Posterior vena cava (tissue), 2 donors: ENCODE measurements around the gene FZD7. TPM values are rescaled to one million over a fixed set of nuclear protein-coding genes. Genes with fewer than 3 reads are reported as not detected.
A peak's percentile ranks its signal among the peaks of the same experiment; 100 is the strongest.

ENCODE experiments used
- DNase-seq: peaks from one replicate; pipeline ENCODE4 v3.0.0-alpha.2; 2020; ENCODE audit warnings: low spot score
- intact Hi-C, 2 donors: fragments of 100-400 bp; cut with DNase I; formaldehyde crosslinking; loops; one replicate each; pipeline versions ENCODE4 v1.14.1 to v1.14.2; 2022 to 2023
- total RNA-seq, 2 donors: library from RNA; stranded (reverse); fragmentation: NEBNext Ultra II Directional; extraction: Animal tissue kit (Norgen Biotek cat#: 25700); gene quantifications; one replicate each; pipeline ENCODE4 v1.2.1, GENCODE V29; 2021
- donor health status: DM: yes; HTN: yes; CAD: no.
- donor health status: DM: yes; HTN: yes; CAD: no.

Gene FZD7
- total RNA-seq, 2 donors from 2014 or later = 20.9 to 32.0 TPM

DNA sequence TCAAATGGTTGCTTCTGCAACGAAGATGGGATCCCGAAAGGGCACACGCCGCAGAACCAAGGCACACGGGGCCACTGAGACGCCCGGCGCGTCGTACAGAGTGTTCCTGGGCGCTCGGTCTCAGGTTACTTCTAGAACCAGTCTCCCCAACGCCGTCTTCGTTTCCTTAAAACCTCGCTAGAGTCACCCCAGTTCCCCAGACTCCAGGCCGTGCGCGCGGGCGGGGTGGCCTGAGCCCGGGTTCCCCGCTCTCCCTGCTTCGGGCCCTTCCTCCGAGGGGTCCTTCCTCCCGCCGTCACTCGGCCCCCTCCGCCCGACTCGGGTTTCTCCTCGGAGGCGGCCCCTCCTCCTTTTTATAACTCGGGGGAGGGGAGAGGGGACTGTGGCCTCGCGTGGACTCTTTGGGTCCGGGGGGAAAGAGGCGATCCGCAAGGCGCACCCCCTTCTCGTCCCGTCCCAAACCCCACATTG lies 774 bp upstream of the FZD7 start:
- intact Hi-C loops = no loop called here
- no peak for DNase-seq

- intact Hi-C loops = loop anchor here in 1 of 2 donors (5.0 kb wide), 2 partner anchors 143 to 172 kb away; no protein-coding TSS in a partner anchor
- no peak for DNase-seq
These were observed 814 bp downstream of the FZD7 start for GRCh38 chr2:202034249-202035088.

DNA sequence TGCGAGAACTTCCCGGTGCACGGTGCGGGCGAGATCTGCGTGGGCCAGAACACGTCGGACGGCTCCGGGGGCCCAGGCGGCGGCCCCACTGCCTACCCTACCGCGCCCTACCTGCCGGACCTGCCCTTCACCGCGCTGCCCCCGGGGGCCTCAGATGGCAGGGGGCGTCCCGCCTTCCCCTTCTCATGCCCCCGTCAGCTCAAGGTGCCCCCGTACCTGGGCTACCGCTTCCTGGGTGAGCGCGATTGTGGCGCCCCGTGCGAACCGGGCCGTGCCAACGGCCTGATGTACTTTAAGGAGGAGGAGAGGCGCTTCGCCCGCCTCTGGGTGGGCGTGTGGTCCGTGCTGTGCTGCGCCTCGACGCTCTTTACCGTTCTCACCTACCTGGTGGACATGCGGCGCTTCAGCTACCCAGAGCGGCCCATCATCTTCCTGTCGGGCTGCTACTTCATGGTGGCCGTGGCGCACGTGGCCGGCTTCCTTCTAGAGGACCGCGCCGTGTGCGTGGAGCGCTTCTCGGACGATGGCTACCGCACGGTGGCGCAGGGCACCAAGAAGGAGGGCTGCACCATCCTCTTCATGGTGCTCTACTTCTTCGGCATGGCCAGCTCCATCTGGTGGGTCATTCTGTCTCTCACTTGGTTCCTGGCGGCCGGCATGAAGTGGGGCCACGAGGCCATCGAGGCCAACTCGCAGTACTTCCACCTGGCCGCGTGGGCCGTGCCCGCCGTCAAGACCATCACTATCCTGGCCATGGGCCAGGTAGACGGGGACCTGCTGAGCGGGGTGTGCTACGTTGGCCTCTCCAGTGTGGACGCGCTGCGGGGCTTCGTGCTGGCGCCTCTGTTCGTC lies 1.7 kb downstream of the FZD7 start:
- peak; percentile 91 for DNase-seq
- intact Hi-C loops = loop anchor here in 1 of 2 donors (5.0 kb wide), 2 partner anchors 142 to 173 kb away; no protein-coding TSS in a partner anchor

- no peak for DNase-seq
- intact Hi-C loops = loop anchor here in 1 of 2 donors (5.0 kb wide), 2 partner anchors 141 to 174 kb away; no protein-coding TSS in a partner anchor
These were observed 2.3 kb downstream of the FZD7 start for GRCh38 chr2:202035941-202036372.

DNA sequence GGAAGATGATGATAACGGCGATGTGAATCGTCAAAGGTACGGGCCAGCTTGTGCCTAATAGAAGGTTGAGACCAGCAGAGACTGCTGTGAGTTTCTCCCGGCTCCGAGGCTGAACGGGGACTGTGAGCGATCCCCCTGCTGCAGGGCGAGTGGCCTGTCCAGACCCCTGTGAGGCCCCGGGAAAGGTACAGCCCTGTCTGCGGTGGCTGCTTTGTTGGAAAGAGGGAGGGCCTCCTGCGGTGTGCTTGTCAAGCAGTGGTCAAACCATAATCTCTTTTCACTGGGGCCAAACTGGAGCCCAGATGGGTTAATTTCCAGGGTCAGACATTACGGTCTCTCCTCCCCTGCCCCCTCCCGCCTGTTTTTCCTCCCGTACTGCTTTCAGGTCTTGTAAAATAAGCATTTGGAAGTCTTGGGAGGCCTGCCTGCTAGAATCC lies 3.0 kb downstream of the FZD7 start:
- intact Hi-C loops = loop anchor here in 1 of 2 donors (5.0 kb wide), 2 partner anchors 141 to 174 kb away; no protein-coding TSS in a partner anchor
- DNase-seq = no peak

GRCh38 chr2:202037086-202037485 lies 3.4 kb downstream of the FZD7 start:
- intact Hi-C loops = loop anchor here in 1 of 2 donors (5.0 kb wide), 2 partner anchors 140 to 175 kb away; no protein-coding TSS in a partner anchor
- no peak for DNase-seq

- intact Hi-C loops = loop anchor here in 1 of 2 donors (5.0 kb wide), 2 partner anchors 139 to 176 kb away; no protein-coding TSS in a partner anchor
- no peak for DNase-seq
These were observed 5.0 kb downstream of the FZD7 start for GRCh38 chr2:202038471-202039277.

DNA sequence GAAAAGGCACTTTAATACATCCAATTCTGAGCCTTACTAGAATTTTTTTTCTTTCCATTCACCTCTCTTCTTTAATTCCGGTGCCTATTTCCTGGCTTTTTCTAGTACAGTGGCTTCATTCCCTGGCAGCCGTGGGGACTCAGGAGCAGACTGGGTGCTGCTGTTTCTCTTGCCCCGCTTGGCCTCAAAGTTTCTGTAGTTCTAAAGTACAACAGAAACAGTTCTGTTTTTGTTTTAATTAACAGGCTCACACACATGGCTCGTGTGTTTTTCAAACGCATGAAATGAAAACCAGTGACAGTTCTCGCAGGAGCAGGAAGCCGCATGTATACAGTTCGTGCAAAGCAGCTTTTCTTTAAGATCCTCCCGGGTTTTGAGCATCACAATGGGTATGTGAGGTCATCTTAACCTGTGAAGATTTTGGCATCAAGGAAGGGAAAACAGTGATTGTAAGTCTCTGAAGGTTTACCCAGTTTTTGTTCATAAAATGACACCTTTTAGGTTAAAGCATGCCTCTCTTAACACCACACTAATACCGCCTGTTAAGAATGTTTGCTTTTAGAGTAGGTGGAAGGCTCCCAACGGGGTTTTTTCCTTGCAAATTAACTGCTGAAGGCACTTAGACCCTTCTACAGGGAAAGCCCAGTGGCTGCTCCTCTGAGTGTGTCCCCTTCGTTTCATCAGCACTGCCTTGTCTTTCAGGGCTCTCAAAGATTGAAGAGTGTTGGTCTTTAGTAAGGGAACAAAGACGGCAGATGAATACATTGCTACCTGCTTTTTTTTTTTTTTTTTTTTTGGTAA lies 5.8 kb downstream of the FZD7 start:
- intact Hi-C loops = loop anchor here in 1 of 2 donors (5.0 kb wide), 2 partner anchors 138 to 177 kb away; no protein-coding TSS in a partner anchor
- no peak for DNase-seq

DNA sequence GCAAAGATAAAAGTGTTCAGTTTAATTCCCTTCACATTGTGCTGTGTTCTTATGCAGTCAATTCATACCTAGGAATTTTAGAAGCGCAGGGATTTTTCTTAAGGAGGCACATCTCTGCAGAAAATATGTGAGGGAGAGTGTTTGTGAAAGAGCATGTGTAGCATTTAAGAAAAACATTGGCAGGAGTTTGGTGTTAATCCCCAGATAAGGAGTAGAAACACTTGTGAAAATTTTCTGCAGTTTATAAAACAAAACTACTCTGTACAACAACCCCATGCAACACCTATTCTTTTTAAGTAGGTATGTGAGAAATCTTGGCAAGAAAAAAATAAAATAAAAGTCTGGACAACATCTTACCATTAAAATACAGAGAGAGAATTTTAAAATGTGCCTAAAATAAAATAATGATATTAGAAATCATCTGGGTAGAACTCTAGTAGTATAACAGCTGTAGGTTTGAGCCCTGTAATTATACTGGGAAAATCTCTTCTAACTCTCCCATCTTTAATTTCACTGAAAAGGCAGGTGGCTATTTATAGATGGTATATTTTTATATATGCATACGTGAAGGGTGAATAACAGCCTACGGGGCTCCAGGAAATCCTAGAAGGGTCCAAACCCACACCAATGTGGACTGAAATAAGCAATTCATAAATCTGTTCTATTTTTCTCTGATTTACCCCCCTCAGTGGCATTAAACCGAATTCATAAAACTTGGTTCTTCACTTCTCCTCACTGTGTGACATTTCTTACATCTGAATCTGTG lies 6.6 kb downstream of the FZD7 start:
- intact Hi-C loops = no loop called here
- DNase-seq = no peak

GRCh38 chr2:202042444-202042843 lies 8.8 kb downstream of the FZD7 start:
- intact Hi-C loops = no loop called here
- DNase-seq = no peak

- no peak for DNase-seq
- intact Hi-C loops = no loop called here
These were observed 9.8 kb downstream of the FZD7 start for GRCh38 chr2:202043475-202043874.

- DNase-seq = no peak
- intact Hi-C loops = no loop called here
These were observed 11.1 kb downstream of the FZD7 start for GRCh38 chr2:202044777-202045176.

- intact Hi-C loops = no loop called here
- no peak for DNase-seq
These were observed 12.9 kb downstream of the FZD7 start for GRCh38 chr2:202046572-202046971.

DNA sequence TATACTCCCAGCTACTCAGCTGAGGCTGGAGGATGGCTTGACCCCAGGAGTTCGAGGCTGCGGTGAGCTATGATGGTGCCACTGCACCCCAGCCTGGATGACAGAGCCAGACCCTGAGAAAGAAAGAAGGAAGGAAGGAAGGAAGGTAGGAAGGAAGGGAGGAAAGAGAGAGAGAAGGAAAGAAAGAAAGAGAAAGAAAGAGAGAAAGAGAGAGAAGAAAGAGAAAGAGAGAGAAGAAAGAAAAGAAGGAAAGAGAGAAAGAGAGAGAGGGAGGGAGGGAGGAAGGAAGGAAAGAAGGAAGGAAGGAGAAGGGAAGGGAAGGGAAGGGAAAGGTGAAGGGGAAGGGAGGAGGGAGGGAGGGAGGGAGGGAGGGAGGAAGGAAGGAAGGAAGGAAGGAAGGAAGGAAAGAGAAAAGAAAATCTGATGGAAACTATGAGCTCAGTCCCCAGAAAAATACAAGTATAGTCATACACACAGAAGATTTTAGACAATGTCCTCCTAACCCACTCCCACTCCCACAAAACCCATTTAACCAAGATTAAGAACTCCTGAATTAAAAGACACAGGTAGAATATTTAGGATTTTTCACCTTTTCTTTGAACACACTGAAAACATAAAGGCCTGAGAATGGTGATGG lies 15.6 kb downstream of the FZD7 start:
- intact Hi-C loops = no loop called here
- DNase-seq = no peak

DNA sequence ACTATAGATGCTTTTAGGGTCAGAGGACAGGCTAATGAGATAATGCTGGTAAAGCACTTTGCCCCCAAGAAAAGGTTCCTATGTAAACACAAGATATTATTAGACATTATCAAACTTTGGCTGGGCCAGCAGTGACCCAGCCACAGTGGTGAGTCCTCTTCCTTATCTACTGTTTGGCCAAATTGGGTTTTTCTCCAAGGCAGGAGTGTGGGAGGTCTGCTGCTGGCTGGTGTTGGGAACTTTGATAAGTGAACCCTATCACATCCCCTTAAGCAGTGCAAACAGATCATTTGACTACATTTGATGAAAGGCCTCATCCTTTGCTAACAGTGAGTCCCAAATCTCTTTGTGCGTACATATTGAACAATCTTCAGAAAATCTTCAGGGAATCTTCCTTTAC lies 16.2 kb downstream of the FZD7 start:
- DNase-seq = no peak
- intact Hi-C loops = no loop called here

- intact Hi-C loops = no loop called here
- no peak for DNase-seq
These were observed 17.0 kb downstream of the FZD7 start for GRCh38 chr2:202050652-202051051.
